PC-3 (cell line): Measurements from ENCODE around the gene PRR5L. TPM values are rescaled to one million over a fixed set of nuclear protein-coding genes. Genes with fewer than 3 reads are reported as not detected.

ENCODE experiments used
- ATAC-seq: fragments of 200-7000 bp; cut with Tn5 transposase; 2 replicates; pipeline ENCODE4 v1.9.1; 2020; ENCODE audit warnings: mild to moderate bottlenecking, moderate library complexity
- BruUV-seq: library from RNA; stranded (reverse); fragments of 400-500 nt; replicated peaks from 2 replicates; lab custom pipeline; 2021; lab: Mats Ljungman, UMichigan
- CTCF ChIA-PET: fragments of 300-600 bp; sonication (Branson Sonifier 250); formaldehyde crosslinking; loops from one replicate; lab custom pipeline; 2022; ENCODE audit warnings: antibody characterized with exemption; lab: Charles Lee
- POLR2A ChIA-PET: fragments of 300-600 bp; sonication (Branson Sonifier 250); formaldehyde crosslinking; loops from one replicate; lab custom pipeline; 2022; ENCODE audit warnings: antibody characterized with exemption; ENCODE audit not compliant: unreplicated experiment; lab: Charles Lee
- DNase-seq: peaks from one replicate; pipeline ENCODE4 v3.0.0-alpha.2; 2015
- H2AFZ ChIP-seq: fragments of 300-600 bp; sonication (generic); 2 replicates; pipeline ENCODE4 v1.6.0; 2016; ENCODE audit warnings: antibody characterized with exemption, low read length
- H3F3A ChIP-seq: fragments of 300-600 bp; sonication (generic); one replicate; pipeline ENCODE4 v1.6.0; 2017; ENCODE audit warnings: antibody characterized with exemption, low read length, control low read depth, mild to moderate bottlenecking; ENCODE audit not compliant: unreplicated experiment
- H3K27ac ChIP-seq: fragments of 300-600 bp; sonication (generic); 2 replicates; pipeline ENCODE4 v1.5.1; 2016; ENCODE audit warnings: mild to moderate bottlenecking, low read length
- H3K27me3 ChIP-seq: fragments of 300-600 bp; sonication (generic); 2 replicates; pipeline ENCODE4 v1.6.1; 2016; ENCODE audit warnings: low read length, mixed read lengths
- H3K36me3 ChIP-seq: fragments of 300-600 bp; sonication (generic); 2 replicates; pipeline ENCODE4 v1.6.1; 2016; ENCODE audit warnings: low read depth, mixed run types, low read length, mixed read lengths
- H3K4me1 ChIP-seq: fragments of 300-600 bp; sonication (generic); 2 replicates; pipeline ENCODE4 v1.5.1; 2016; ENCODE audit warnings: low read length; ENCODE audit not compliant: insufficient read depth
- H3K4me2 ChIP-seq: fragments of 300-600 bp; sonication (generic); 2 replicates; pipeline ENCODE4 v1.6.0; 2016; ENCODE audit warnings: low read length
- H3K4me3 ChIP-seq: fragments of 300-600 bp; sonication (generic); 2 replicates; pipeline ENCODE4 v1.5.1; 2016; ENCODE audit warnings: mild to moderate bottlenecking, low read length, mixed read lengths
- H3K79me2 ChIP-seq: fragments of 300-600 bp; sonication (generic); 2 replicates; pipeline ENCODE4 v1.6.1; 2017; ENCODE audit warnings: low read length, mixed read lengths
- H3K9ac ChIP-seq: fragments of 300-600 bp; sonication (generic); 2 replicates; pipeline ENCODE4 v1.6.0; 2016; ENCODE audit warnings: mild to moderate bottlenecking, low read length
- H3K9me2 ChIP-seq: fragments of 300-600 bp; sonication (generic); replicated peaks from 2 replicates; pipeline ENCODE4 v1.6.1; 2016; ENCODE audit warnings: mixed run types, low read length, mixed read lengths
- H3K9me3 ChIP-seq: fragments of 300-600 bp; sonication (generic); 2 replicates; pipeline ENCODE4 v1.6.1; 2016; ENCODE audit warnings: low read length, mixed read lengths
- H4K20me1 ChIP-seq: fragments of 300-600 bp; sonication (generic); 2 replicates; pipeline ENCODE4 v1.6.1; 2016; ENCODE audit warnings: low read length, mixed read lengths
- EZH2 ChIP-seq: fragments of 300-600 bp; sonication (generic); IDR thresholded peaks from one replicate; pipeline ENCODE4 v1.6.1; 2017; ENCODE audit warnings: antibody characterized with exemption, mild to moderate bottlenecking, low read length; ENCODE audit not compliant: unreplicated experiment
- EZH2phosphoT487 ChIP-seq: fragments of 300-600 bp; sonication (generic); IDR thresholded peaks from 2 replicates; pipeline ENCODE4 v1.6.1; 2018; ENCODE audit warnings: mild to moderate bottlenecking, antibody characterized with exemption, low read length, borderline replicate concordance
- intact Hi-C: fragments of 100-400 bp; cut with micrococcal nuclease; formaldehyde crosslinking; loops from 2 replicates; pipeline ENCODE4 v1.9.0; 2023
- total RNA-seq: library from RNA; depleted of rRNA; stranded (reverse); fragments of >200 nt; gene quantifications from 2 replicates; pipeline ENCODE4 v1.2.3, GENCODE V29; 2014
- TF ChIP-seq, protein P1 (sequence below): fragments of 300-600 bp; sonication (generic); conservative IDR thresholded peaks from 2 replicates; pipeline ENCODE4 v1.5.1; 2017; ENCODE audit warnings: antibody characterized with exemption, low read depth, mild to moderate bottlenecking, low read length

Gene PRR5L
- total RNA-seq, 1 experiment from 2014 or later = 4.7 TPM

- Histone ChIP-seq H4K20me1 (no peaks in the 10 kb centered on the region), H3K9ac (no peak overlapping the region), H3K27me3 (no peaks in the 10 kb centered on the region), H3K4me2 (no peak overlapping the region), H3K9me2 (no peaks in the 10 kb centered on the region), H2AFZ (no peak overlapping the region), H3K79me2 (no peaks in the 10 kb centered on the region), H3K4me3 (no peak overlapping the region), H3K27ac (no peak overlapping the region), H3K36me3 (no peaks in the 10 kb centered on the region), H3K4me1 (no peaks in the 10 kb centered on the region), H3F3A (no peaks in the 10 kb centered on the region), H3K9me3 (no peaks in the 10 kb centered on the region)
- intact Hi-C loops = no loop called here
- no peak for TF ChIP-seq EZH2
- TF ChIP-seq EZH2phosphoT487 = no peak
- TF ChIP-seq, protein P1, sequence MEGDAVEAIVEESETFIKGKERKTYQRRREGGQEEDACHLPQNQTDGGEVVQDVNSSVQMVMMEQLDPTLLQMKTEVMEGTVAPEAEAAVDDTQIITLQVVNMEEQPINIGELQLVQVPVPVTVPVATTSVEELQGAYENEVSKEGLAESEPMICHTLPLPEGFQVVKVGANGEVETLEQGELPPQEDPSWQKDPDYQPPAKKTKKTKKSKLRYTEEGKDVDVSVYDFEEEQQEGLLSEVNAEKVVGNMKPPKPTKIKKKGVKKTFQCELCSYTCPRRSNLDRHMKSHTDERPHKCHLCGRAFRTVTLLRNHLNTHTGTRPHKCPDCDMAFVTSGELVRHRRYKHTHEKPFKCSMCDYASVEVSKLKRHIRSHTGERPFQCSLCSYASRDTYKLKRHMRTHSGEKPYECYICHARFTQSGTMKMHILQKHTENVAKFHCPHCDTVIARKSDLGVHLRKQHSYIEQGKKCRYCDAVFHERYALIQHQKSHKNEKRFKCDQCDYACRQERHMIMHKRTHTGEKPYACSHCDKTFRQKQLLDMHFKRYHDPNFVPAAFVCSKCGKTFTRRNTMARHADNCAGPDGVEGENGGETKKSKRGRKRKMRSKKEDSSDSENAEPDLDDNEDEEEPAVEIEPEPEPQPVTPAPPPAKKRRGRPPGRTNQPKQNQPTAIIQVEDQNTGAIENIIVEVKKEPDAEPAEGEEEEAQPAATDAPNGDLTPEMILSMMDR = no peak
- BruUV-seq = no TSS peak
- ChIA-PET CTCF (no interaction called here), POLR2A (no interaction called here)
- ATAC-seq (no peak), DNase-seq (no peak)
These were observed 56.8 kb downstream of the PRR5L start for GRCh38 chr11:36352922-36353321.

DNA sequence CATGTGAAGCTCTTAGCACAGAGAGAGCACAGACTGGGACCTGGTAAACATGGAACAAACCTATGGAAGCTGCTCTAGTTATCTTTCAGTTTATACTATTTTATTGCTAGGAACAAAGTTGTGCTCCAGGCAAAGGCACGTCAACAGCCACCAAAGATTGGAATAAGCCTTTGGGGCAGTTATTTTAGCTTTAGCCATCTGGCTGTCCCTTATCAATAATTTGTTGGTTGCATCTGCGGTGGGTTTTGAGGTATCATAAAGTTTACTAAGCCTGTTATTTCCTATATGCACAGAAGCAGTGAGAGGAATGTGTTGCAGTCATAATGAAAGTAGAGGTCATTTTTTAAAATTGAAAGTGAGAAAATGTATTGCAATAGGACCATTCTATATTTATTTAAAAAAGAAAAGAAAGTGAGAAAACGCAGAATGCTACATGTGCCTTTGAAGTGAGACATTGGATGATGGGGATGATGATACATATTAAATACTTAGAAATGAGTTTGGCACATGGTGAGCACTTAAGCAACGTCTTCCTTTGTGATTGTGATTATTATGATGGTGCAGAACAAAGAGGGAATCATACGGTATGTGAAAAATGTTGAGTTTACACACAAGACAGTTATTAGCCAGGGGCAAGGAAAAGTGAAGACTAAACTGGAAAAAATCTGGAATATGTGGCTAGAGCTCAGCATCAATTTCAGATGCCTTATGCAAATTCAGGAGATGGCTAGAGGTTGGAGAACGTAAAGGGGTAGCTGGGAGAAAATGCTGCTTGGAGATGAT is 58.3 kb downstream of the PRR5L start:
- Histone ChIP-seq H2AFZ (no peak overlapping the region), H3K27me3 (no peaks in the 10 kb centered on the region), H3K9ac (no peak overlapping the region), H3K36me3 (no peaks in the 10 kb centered on the region), H3K79me2 (no peaks in the 10 kb centered on the region), H4K20me1 (no peaks in the 10 kb centered on the region), H3K27ac (no peak overlapping the region), H3K4me1 (peaks cover 11% of the 10 kb centered on the region), H3K9me2 (no peaks in the 10 kb centered on the region), H3K4me2 (peak overlapping the region; percentile 14; the same call in 1 of the 2 replicates), H3K4me3 (no peak overlapping the region), H3F3A (no peaks in the 10 kb centered on the region), H3K9me3 (no peaks in the 10 kb centered on the region)
- ATAC-seq (no peak), DNase-seq (peak; percentile 47)
- intact Hi-C loops = no loop called here
- TF ChIP-seq, protein P1 = no peak
- TF ChIP-seq EZH2 (no peak), EZH2phosphoT487 (no peak)
- CTCF ChIA-PET = no interaction called here
- BruUV-seq = no TSS peak
- POLR2A ChIA-PET = no interaction called here

- Histone ChIP-seq H2AFZ (no peak overlapping the region), H3K4me1 (peaks cover 11% of the 10 kb centered on the region), H3K27me3 (no peaks in the 10 kb centered on the region), H3K36me3 (no peaks in the 10 kb centered on the region), H3K27ac (no peak overlapping the region), H3K4me3 (no peak overlapping the region), H3K79me2 (no peaks in the 10 kb centered on the region), H3K9ac (no peak overlapping the region), H4K20me1 (no peaks in the 10 kb centered on the region), H3K9me2 (no peaks in the 10 kb centered on the region), H3F3A (no peaks in the 10 kb centered on the region), H3K9me3 (no peaks in the 10 kb centered on the region), H3K4me2 (no peak overlapping the region)
- ChIA-PET POLR2A (no interaction called here), CTCF (no interaction called here)
- no peak for TF ChIP-seq EZH2
- no peak for TF ChIP-seq EZH2phosphoT487
- TF ChIP-seq, protein P1 = no peak
- BruUV-seq = no TSS peak
- DNase-seq (no peak), ATAC-seq (no peak)
- intact Hi-C loops = no loop called here
These were observed 60.1 kb downstream of the PRR5L start for GRCh38 chr11:36356201-36356600.
